HG03108 (cell line): Measurements from ENCODE around the gene EPB42.
"Not testable (repeated sequence)": the region's sequence is repeated elsewhere in the genome, so short reads cannot be mapped to it uniquely, and the experiment has no call there.

Source experiments
- ATAC-seq: cut with Tn5 transposase; IDR thresholded peaks from one replicate; pipeline ENCODE4 v1.9.1; 2021; ENCODE audit warnings: moderate library complexity; ENCODE audit not compliant: unreplicated experiment

EPB42 gene

GRCh38 chr15:43213466-43213865, 7.4 kb downstream of the EPB42 start:
- no peak for ATAC-seq

- no peak for ATAC-seq
Observed at GRCh38 chr15:43212951-43213350, 7.9 kb downstream of the EPB42 start.

GRCh38 chr15:43212299-43212698, 8.5 kb downstream of the EPB42 start:
- no peak for ATAC-seq

GRCh38 chr15:43211224-43211735, 9.5 kb downstream of the EPB42 start:
- ATAC-seq = no peak

- no peak for ATAC-seq
Observed at GRCh38 chr15:43210807-43211206, 10.0 kb downstream of the EPB42 start.

- ATAC-seq = no peak
Observed at GRCh38 chr15:43210172-43210745, 10.6 kb downstream of the EPB42 start.

GRCh38 chr15:43209059-43209824, 11.6 kb downstream of the EPB42 start:
- no peak for ATAC-seq

- no peak for ATAC-seq
Observed at GRCh38 chr15:43208052-43209002, 12.5 kb downstream of the EPB42 start.

GRCh38 chr15:43207024-43207423, 13.8 kb downstream of the EPB42 start:
- ATAC-seq = no peak

- ATAC-seq = no peak
Observed at GRCh38 chr15:43206054-43206453, 14.8 kb downstream of the EPB42 start.

GRCh38 chr15:43204016-43204901, 16.6 kb downstream of the EPB42 start:
- ATAC-seq = no peak

- no peak for ATAC-seq
Observed at GRCh38 chr15:43199945-43200488, 20.8 kb downstream of the EPB42 start.

- no peak for ATAC-seq
Observed at GRCh38 chr15:43198992-43199391, 21.8 kb downstream of the EPB42 start.

GRCh38 chr15:43198556-43198955, 22.3 kb downstream of the EPB42 start:
- ATAC-seq = not testable (repeated sequence)

- not testable (repeated sequence) for ATAC-seq
Observed at GRCh38 chr15:43197773-43198172, 23.0 kb downstream of the EPB42 start.

GRCh38 chr15:43196760-43197548, 23.9 kb downstream of the EPB42 start:
- ATAC-seq = no peak

GRCh38 chr15:43194795-43195194, 26.0 kb downstream of the EPB42 start:
- no peak for ATAC-seq

GRCh38 chr15:43193710-43194109, 27.1 kb downstream of the EPB42 start:
- no peak for ATAC-seq

GRCh38 chr15:43190178-43190577, 30.6 kb downstream of the EPB42 start:
- no peak for ATAC-seq
